GM12891 (cell line): ENCODE measurements around the gene RIMBP2.

Experiments used
- POLR2A ChIP-seq: IDR thresholded peaks from 2 replicates; pipeline ENCODE4 v1.6.1; 2011; ENCODE audit warnings: low read depth, low read length, control low read depth
- POLR2AphosphoS5 ChIP-seq: IDR thresholded peaks from 2 replicates; pipeline ENCODE4 v1.6.1; 2011; ENCODE audit warnings: low read depth, low read length, control low read depth
- SPI1 ChIP-seq: IDR thresholded peaks from 2 replicates; pipeline ENCODE4 v1.6.1; 2011; ENCODE audit warnings: low read depth, low read length, control low read depth
- TAF1 ChIP-seq: IDR thresholded peaks from 2 replicates; pipeline ENCODE4 v1.6.1; 2011; ENCODE audit warnings: low read depth, low read length, control low read depth

GRCh38 chr12:130435826-130436225 is 280.3 kb downstream of the RIMBP2 start:
- TF ChIP-seq POLR2AphosphoS5 (no peak), POLR2A (no peak), TAF1 (no peak), SPI1 (no peak)
